ENCODE measurements around the gene FAM90A26. TPM values are rescaled to one million over a fixed set of nuclear protein-coding genes. Genes with fewer than 3 reads are reported as not detected.
"Not testable (repeated sequence)": the region's sequence is repeated elsewhere in the genome, so short reads cannot be mapped to it uniquely, and the experiment has no call there.

FAM90A26 gene, protein sequence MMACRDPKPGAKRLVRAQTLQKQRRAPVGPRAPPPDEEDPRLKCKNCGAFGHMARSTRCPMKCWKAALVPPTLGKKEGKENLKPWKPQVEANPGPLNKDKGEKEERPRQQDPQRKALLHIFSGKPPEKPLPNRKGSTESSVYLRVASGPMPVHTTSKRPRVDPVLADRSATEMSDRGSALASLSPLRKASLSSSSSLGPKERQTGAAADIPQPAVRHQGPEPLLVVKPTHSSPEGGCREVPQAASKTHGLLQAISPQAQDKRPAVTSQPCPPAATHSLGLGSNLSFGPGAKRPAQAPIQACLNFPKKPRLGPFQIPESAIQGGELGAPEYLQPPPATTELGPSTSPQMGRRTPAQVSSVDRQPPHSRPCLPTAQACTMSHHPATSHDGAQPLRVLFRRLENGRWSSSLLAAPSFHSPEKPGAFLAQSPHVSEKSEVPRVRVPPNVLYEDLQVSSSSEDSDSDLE
- total RNA-seq, result not detected

DNA sequence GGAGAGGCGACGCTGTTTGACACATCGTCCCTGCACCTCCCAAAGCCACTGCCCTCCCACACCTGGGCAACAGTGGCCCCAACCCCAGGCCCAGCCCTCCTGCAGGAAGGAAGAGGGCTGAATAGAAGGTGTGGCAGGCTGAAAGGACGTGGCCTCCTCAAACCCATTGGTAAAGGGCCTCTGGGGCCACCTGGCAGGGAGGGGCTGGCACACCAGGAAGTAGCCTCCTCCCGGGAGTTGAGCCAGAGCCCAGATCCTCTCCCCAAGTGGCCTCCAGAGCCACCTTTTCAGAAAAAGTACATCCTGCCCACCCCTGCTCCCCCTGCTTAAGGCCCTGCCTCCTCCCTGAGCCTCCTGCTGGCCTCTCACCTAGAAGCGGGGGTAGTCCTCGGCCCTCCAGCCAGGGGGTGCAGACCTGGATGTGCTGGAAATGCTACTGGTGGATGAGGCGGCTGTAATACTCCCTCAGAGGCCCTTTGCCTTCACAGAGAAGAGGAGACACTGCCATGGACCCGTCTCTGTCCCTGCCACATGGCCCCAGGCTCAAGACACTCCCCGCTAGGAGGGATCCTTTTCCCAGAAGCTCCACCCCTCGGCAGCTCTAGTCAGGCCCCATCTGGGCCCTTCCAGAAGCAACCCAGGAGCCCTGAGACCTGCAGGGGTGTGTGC is at the start of gene FAM90A26:
FAM90A26 (plus strand) TSS at position 619 of the 669 bp plus-strand sequence. CDS start 2,764 bp downstream, outside the sequence.
- intact Hi-C loops (cut with DNase I; ENCODE audit: low total_unique reads); H3K9me3 ChIP-seq; H3K4me1 ChIP-seq; in situ Hi-C loops (cut with MboI; ENCODE audit: low sequenced_read_pairs in 4 of 4); H3K27me3 ChIP-seq; H3K4me3 ChIP-seq; DNase-seq; H3K36me3 ChIP-seq; ATAC-seq; H3K27ac ChIP-seq: not testable (repeated sequence)

DNA sequence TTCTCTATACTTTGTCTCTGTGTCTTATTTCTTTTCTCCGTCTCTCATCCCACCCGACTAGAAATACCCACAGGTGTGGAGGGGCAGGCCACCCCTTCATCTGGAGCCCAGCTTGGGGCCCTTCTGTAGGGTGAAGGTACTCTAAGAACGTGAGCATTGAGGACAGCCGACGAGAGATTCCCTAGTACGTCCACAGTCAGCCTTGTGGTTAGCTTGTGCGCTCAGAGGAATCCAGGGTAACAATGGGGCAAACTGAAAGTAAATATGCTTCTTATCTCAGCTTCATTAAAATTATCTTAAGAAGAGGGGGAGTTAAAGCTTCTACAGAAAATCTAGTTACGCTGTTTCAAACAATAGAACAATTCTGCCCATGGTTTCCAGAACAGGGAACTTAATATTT is 47.5 kb upstream of the FAM90A26 start:
- H3K27ac ChIP-seq; in situ Hi-C loops (cut with MboI; ENCODE audit: low sequenced_read_pairs in 4 of 4); H3K4me3 ChIP-seq; H3K36me3 ChIP-seq; intact Hi-C loops (cut with DNase I; ENCODE audit: low total_unique reads); H3K9me3 ChIP-seq; ATAC-seq; DNase-seq; H3K27me3 ChIP-seq; H3K4me1 ChIP-seq: not testable (repeated sequence)

DNA sequence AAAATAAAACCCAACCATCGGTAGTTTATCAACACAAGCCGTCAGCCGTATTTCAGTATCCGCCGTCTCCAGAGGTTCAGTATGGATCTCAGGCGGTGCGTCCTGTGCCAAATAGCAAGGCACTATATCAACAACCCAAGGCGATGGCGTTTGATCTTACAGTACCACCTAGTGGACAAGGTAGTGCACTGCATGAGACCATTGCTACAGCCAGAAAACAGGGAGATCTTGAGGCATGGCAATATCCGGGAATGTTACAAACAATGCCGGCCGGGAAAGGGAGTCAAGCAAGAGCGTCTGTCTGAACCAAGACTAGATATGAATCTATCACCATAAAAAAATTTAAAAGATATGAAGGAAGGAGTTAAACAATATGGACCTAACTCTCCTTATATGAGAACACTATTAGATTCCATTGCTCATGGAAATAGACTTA is 46.6 kb upstream of the FAM90A26 start:
- intact Hi-C loops (cut with DNase I; ENCODE audit: low total_unique reads); H3K36me3 ChIP-seq; in situ Hi-C loops (cut with MboI; ENCODE audit: low sequenced_read_pairs in 4 of 4); H3K4me1 ChIP-seq; H3K27me3 ChIP-seq; H3K4me3 ChIP-seq; H3K9me3 ChIP-seq; ATAC-seq: not testable (repeated sequence)
- H3K27ac ChIP-seq, result peak overlapping the region in 1 of 4 donors; percentile 7
- TF ChIP-seq, protein P1, sequence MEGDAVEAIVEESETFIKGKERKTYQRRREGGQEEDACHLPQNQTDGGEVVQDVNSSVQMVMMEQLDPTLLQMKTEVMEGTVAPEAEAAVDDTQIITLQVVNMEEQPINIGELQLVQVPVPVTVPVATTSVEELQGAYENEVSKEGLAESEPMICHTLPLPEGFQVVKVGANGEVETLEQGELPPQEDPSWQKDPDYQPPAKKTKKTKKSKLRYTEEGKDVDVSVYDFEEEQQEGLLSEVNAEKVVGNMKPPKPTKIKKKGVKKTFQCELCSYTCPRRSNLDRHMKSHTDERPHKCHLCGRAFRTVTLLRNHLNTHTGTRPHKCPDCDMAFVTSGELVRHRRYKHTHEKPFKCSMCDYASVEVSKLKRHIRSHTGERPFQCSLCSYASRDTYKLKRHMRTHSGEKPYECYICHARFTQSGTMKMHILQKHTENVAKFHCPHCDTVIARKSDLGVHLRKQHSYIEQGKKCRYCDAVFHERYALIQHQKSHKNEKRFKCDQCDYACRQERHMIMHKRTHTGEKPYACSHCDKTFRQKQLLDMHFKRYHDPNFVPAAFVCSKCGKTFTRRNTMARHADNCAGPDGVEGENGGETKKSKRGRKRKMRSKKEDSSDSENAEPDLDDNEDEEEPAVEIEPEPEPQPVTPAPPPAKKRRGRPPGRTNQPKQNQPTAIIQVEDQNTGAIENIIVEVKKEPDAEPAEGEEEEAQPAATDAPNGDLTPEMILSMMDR (IDR thresholded peaks at IDR 0.05 in 4 of 5, conservative IDR thresholded peaks at IDR 0.05 in 1 of 5), result peak; percentile 29 to 78 (median 69)
- DNase-seq, result peak in 1 of 2 donors; percentile 16

DNA sequence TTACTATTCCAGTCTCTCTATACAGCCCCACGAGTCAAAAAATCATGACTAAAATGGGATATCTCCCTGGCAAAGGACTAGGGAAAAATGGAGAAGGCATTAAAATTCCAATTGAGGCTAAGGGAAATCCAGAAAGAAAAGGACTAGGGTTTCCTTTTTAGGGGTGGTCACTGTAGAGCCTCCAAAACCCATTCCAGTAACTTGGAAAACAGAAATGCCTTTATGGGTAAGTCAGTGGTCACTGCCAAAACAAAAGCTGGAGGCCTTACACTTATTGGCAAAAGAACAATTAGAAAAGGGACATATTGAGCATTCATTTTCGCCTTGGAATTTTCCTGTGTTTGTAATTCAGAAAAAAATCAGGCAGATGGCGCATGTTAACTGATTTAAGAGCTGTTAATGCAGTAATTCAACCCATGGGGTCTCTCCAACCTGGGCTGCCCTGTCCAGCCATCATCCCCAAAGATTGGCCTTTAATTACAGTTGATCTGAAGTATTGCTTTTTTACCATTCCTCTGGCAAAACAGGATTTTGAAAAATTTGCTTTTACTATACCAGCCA is 44.5 kb upstream of the FAM90A26 start:
- H3K4me1 ChIP-seq; H3K27ac ChIP-seq; H3K4me3 ChIP-seq; in situ Hi-C loops (cut with MboI; ENCODE audit: low sequenced_read_pairs in 4 of 4); H3K9me3 ChIP-seq; ATAC-seq; H3K27me3 ChIP-seq; intact Hi-C loops (cut with DNase I; ENCODE audit: low total_unique reads); DNase-seq; H3K36me3 ChIP-seq: not testable (repeated sequence)

DNA sequence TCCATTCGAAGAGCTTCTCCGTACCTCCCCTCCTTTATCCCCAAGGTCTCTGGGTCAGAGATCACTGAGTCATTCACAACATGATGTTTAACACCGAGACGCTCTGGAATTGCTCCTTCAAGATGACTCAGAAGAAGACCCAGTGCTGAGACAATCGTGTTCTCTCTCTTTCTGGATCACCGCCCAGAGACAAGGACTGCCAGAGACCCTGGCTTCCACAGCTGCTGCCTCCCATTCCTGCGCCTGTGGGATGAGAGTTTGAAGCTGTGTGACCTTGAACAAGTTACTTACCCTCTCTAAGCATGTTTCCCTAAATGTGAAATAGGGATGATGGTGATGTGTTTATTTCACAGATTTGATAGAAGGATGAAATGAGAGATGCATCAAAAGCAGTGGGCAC is 38.8 kb upstream of the FAM90A26 start:
- peak in 1 of 2 donors; percentile 15 for DNase-seq
- H3K36me3 ChIP-seq, ATAC-seq: not testable (repeated sequence)

DNA sequence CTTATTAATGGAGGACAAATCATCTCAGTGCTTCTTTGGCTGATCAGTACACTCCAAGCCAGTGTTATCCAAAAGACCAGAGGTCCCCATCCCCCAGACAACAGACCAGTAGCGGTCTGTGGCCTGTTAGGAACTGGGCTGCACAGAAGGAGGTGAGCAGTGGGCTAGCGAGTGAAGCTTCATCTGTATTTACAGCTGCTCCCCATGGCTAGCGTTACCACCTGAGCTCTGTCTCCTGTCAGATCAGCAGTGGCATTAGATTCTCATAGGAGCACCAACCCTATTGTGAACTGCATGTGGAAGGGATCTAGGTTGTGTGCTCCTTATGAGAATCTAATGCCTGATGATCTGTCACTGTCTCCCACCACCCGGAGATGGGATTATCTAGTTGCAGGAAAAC is 37.4 kb upstream of the FAM90A26 start:
- in situ Hi-C loops (cut with MboI; ENCODE audit: low sequenced_read_pairs in 4 of 4); H3K9me3 ChIP-seq; H3K36me3 ChIP-seq; H3K4me1 ChIP-seq; DNase-seq; ATAC-seq; H3K27ac ChIP-seq; H3K4me3 ChIP-seq; intact Hi-C loops (cut with DNase I; ENCODE audit: low total_unique reads); H3K27me3 ChIP-seq: not testable (repeated sequence)

More for the DNA sequence above, 38.8 kb upstream of the FAM90A26 start:
- H3K27me3 ChIP-seq; H3K27ac ChIP-seq; H3K9me3 ChIP-seq; in situ Hi-C loops (cut with MboI; ENCODE audit: low sequenced_read_pairs in 4 of 4); H3K4me3 ChIP-seq; intact Hi-C loops (cut with DNase I; ENCODE audit: low total_unique reads); H3K4me1 ChIP-seq: not testable (repeated sequence)

DNA sequence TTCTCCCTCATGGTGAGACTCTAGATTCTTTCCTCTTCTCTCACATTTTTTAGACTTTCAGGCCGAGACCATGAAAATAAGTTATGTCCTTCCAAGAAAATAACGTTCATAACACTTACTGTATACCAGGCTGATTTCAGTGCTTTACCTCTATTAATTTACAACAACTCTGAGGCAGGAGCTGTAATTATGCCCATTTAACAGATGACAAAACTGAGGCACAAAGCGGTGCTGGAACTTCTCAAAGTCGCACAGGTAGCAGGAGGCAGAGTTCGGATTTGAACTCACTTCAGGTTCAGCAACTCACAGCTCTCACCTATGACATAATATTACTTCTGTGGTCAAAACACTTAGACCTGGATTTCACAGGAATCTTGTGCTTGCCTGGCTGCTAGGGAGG is 36.2 kb upstream of the FAM90A26 start:
- DNase-seq, H3K27ac ChIP-seq: not testable (repeated sequence)

DNA sequence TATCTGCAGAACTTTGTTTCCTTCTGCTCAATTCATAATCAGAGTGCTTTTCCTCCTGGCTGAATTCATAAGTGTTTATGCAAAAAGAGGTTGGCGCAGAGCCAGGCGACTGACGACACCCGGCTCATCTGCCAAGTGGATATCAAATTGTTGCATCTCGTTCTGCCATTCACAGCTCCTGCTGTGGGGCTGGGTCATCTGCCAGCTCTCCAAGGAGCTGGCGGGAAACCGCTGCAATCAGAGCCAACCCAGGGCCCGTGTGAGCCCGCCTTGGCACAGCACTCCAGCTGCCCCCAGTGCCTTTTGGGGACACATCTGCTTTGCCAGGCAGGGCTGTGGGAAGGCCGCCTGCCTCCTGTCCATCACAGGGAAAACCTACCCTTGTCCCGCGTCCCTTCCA is 35.7 kb upstream of the FAM90A26 start:
- H3K4me1 ChIP-seq; H3K27me3 ChIP-seq; intact Hi-C loops (cut with DNase I; ENCODE audit: low total_unique reads); in situ Hi-C loops (cut with MboI; ENCODE audit: low sequenced_read_pairs in 4 of 4); ATAC-seq; H3K36me3 ChIP-seq; H3K4me3 ChIP-seq; H3K9me3 ChIP-seq; H3K27ac ChIP-seq: not testable (repeated sequence)
- DNase-seq, result peak; percentile 29 to 52

More for the DNA sequence above, 36.2 kb upstream of the FAM90A26 start:
- intact Hi-C loops (cut with DNase I; ENCODE audit: low total_unique reads); H3K4me1 ChIP-seq; in situ Hi-C loops (cut with MboI; ENCODE audit: low sequenced_read_pairs in 4 of 4); ATAC-seq; H3K9me3 ChIP-seq; H3K4me3 ChIP-seq; H3K27me3 ChIP-seq; H3K36me3 ChIP-seq: not testable (repeated sequence)

DNA sequence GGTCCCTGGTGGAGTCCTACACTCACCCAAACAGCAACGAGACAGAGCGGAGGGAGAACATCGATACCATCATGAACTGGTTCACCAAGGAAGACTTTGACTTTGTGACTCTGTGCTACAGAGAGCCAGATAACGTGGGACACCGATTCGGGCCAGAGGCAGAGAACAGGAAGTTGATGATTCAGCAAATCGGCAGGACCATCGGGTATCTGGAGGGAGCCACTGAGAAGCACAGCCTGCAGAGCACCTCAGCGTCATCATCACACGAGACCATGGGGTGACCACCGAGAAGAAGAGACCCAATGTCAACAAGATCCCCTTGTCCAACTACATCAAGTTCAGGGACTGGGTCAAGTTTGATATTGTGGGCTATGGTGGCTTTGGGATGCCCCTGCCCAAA is 29.2 kb upstream of the FAM90A26 start:
- H3K36me3 ChIP-seq; H3K9me3 ChIP-seq; ATAC-seq; H3K4me1 ChIP-seq; in situ Hi-C loops (cut with MboI; ENCODE audit: low sequenced_read_pairs in 4 of 4); DNase-seq; intact Hi-C loops (cut with DNase I; ENCODE audit: low total_unique reads); H3K27ac ChIP-seq; H3K4me3 ChIP-seq; H3K27me3 ChIP-seq: not testable (repeated sequence)

DNA sequence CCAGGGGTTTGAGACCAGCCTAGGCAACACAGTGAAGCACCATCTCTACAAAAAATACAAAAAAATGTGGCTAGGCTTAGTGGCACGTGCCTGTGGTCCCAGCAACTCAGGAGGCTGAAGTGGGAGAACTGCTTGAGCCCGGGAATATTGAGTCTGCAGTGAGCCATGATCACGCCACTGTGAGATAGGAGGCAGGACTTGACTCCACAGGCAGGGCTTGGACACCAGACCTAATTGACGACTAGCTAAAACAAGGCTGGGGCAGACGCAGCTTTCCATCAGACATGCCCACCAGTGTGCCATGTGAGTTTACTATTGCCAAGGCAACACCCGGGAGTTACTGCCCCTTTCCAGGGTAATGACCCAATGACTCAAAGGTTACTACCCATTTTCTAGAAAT is 27.4 kb upstream of the FAM90A26 start:
- H3K4me1 ChIP-seq; DNase-seq; in situ Hi-C loops (cut with MboI; ENCODE audit: low sequenced_read_pairs in 4 of 4); intact Hi-C loops (cut with DNase I; ENCODE audit: low total_unique reads); ATAC-seq; H3K4me3 ChIP-seq; H3K27ac ChIP-seq; H3K9me3 ChIP-seq; H3K36me3 ChIP-seq; H3K27me3 ChIP-seq: not testable (repeated sequence)

All from gastrocnemius medialis (tissue), 4 donors.